WERI-Rb-1 (cell line): ENCODE measurements around the gene CREM.

Experiments
- DNase-seq: peaks from one replicate; pipeline ENCODE4 v3.0.0-alpha.2; 2020
- H3K27ac ChIP-seq: fragments of 250-450 bp; sonication (Bioruptor Pico); 2 replicates; pipeline ENCODE4 v1.5.1; 2020; ENCODE audit warnings: mild to moderate bottlenecking, moderate library complexity
- H3K27me3 ChIP-seq: fragments of 250-450 bp; sonication (Bioruptor Pico); 2 replicates; pipeline ENCODE4 v1.5.1; 2021; ENCODE audit warnings: mild to moderate bottlenecking, low read depth, moderate library complexity; ENCODE audit not compliant: insufficient read depth, severe bottlenecking
- H3K36me3 ChIP-seq: fragments of 250-450 bp; sonication (Bioruptor Pico); 2 replicates; pipeline ENCODE4 v1.5.1; 2020; ENCODE audit warnings: mild to moderate bottlenecking, moderate library complexity
- H3K4me3 ChIP-seq: 2 replicates; pipeline ENCODE4 v1.5.1; 2011; ENCODE audit warnings: low read depth, mild to moderate bottlenecking, control low read depth, low read length
- H3K9me3 ChIP-seq: fragments of 250-450 bp; sonication (Bioruptor Pico); 2 replicates; pipeline ENCODE4 v1.5.1; 2021; ENCODE audit warnings: mild to moderate bottlenecking, moderate library complexity; ENCODE audit not compliant: severe bottlenecking
- CTCF ChIP-seq: IDR thresholded peaks from 2 replicates; pipeline ENCODE4 v1.5.1; 2011; ENCODE audit warnings: low read depth, mild to moderate bottlenecking, control low read depth, inconsistent platforms, low read length

CREM gene

GRCh38 chr10:35172574-35172973 lies 45.9 kb downstream of the CREM start:
- DNase-seq, result no peak
- Histone ChIP-seq H3K36me3 (no peaks in the 10 kb centered on the region), H3K9me3 (no peaks in the 10 kb centered on the region), H3K27me3 (no peaks in the 10 kb centered on the region), H3K4me3 (no peak overlapping the region), H3K27ac (no peak overlapping the region)
- TF ChIP-seq CTCF, result no peak

DNA sequence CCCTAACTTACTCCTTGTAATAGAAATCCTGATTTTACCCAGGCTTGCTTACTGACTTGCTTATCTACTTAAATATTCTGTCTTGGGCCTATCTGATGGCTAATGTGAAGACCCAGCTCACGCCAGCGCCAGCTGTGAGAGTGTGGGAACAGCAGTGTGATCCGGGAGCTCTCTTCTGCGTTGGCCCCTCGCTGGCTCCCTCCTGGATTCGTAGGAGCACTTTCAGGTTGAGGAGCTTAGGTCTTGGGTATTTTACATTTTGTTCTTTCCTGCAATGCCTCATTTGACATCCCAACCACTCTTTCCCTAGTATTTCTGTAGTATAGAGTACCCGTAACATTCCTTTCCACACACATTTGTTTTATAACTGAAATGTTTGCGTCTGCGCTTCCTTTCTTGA lies 51.7 kb downstream of the CREM start:
- Histone ChIP-seq H3K27me3 (no peaks in the 10 kb centered on the region), H3K36me3 (no peaks in the 10 kb centered on the region), H3K9me3 (no peaks in the 10 kb centered on the region), H3K4me3 (no peak overlapping the region), H3K27ac (no peak overlapping the region)
- no peak for DNase-seq
- TF ChIP-seq CTCF, result no peak

- no peaks in the 10 kb centered on the region for H3K27me3 ChIP-seq
- DNase-seq, result no peak
- no peak overlapping the region for H3K27ac ChIP-seq
- TF ChIP-seq CTCF, result no peak
- no peaks in the 10 kb centered on the region for H3K9me3 ChIP-seq
- no peak overlapping the region for H3K4me3 ChIP-seq
- H3K36me3 ChIP-seq, result no peaks in the 10 kb centered on the region
Measured at GRCh38 chr10:35182631-35183510, 56.2 kb downstream of the CREM start.

- no peak for TF ChIP-seq CTCF
- DNase-seq, result no peak
- Histone ChIP-seq H3K9me3 (no peaks in the 10 kb centered on the region), H3K27ac (no peak overlapping the region), H3K4me3 (no peak overlapping the region), H3K27me3 (no peaks in the 10 kb centered on the region), H3K36me3 (no peaks in the 10 kb centered on the region)
Measured at GRCh38 chr10:35184527-35185171, 58.0 kb downstream of the CREM start.

DNA sequence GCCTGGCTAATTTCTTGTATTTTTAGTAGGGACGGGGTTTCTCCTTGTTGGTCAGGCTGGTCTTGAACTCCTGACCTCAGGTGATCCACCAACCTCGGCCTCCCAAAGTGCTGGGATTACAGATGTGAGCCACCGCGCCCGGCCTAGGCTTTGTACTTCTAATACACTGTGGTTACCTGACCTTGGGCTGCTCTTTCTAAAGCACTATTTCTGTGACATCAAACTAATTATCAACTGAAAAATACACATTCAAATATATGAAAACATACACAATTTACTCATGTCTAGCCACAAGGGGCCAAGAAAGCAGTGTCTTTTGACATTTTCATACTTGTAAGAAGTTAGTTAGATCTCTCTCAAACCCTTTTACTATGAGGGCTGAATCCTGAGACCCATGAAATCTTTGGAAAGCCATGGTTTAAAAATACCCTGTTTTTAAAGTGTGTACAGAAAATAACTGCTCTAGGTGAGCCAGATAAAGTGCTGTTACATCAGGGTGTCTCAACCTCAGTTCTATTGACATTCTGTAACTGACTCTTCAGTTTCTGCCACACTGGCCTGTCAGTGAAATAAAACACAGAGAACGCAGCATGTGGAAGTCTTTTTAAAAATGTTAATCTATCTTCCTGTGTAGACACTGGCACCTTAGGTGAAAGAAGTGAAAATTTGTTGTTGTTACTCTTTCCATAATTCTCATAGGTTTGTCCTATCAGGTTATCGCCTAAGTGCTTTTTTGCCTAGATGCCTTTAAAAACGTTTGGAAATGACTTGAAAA lies 58.8 kb downstream of the CREM start:
- DNase-seq, result no peak

More for the DNA sequence above, 58.8 kb downstream of the CREM start:
- Histone ChIP-seq H3K4me3 (no peak overlapping the region), H3K36me3 (no peaks in the 10 kb centered on the region), H3K9me3 (no peaks in the 10 kb centered on the region), H3K27ac (no peak overlapping the region), H3K27me3 (no peaks in the 10 kb centered on the region)
- TF ChIP-seq CTCF, result no peak
